GM12874 (cell line): ENCODE results near the gene CDC42BPG.

Experiments
- CTCF ChIP-seq: IDR thresholded peaks from 2 replicates; pipeline ENCODE4 v1.5.1; 2011; ENCODE audit warnings: low read depth, mild to moderate bottlenecking, control low read depth, low read length, moderate library complexity; ENCODE audit not compliant: insufficient read depth

The CDC42BPG gene

GRCh38 chr11:64776875-64777274 is 67.6 kb downstream of the CDC42BPG start:
- TF ChIP-seq CTCF: no peak

DNA sequence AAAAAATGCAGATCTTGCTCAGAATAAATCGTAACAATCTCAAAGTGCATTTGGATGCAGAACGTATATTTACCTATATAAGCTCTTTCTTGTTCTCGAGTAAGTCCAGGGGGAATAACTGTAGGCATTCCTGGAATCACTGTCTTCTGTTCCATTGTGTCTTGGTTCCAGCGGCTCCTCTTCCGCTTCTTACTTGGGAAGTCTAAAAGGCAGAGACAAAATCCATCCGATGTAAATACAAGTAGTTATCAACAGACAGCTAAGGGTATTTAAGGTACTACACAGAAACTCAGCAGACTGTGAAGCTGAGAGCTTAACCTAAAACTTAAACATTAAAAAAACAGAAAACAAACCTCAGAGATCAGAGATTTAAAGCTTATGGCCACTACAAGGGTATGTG is 68.0 kb downstream of the CDC42BPG start:
- no peak for TF ChIP-seq CTCF

DNA sequence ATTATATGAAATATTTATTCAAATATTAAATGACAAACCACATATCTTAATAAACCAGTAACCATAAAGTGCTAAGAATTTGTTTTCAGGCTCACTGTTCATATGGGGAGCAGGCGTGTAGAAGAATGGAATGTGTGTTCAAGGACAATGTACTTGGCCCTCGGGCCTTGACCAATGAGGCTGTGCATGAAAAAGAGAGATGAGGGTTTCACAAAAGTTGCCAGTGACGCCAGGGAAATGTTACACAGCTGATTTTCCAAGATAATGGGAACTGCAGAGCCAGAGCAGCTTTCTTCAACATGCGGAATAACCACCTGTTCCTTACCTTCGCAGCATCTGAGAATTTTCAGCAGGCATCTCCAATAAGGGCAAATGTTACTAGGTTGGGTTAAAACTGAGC is 70.3 kb downstream of the CDC42BPG start:
- TF ChIP-seq CTCF: no peak
